Measurements from ENCODE around the gene SLC26A1.

Gene SLC26A1

DNA sequence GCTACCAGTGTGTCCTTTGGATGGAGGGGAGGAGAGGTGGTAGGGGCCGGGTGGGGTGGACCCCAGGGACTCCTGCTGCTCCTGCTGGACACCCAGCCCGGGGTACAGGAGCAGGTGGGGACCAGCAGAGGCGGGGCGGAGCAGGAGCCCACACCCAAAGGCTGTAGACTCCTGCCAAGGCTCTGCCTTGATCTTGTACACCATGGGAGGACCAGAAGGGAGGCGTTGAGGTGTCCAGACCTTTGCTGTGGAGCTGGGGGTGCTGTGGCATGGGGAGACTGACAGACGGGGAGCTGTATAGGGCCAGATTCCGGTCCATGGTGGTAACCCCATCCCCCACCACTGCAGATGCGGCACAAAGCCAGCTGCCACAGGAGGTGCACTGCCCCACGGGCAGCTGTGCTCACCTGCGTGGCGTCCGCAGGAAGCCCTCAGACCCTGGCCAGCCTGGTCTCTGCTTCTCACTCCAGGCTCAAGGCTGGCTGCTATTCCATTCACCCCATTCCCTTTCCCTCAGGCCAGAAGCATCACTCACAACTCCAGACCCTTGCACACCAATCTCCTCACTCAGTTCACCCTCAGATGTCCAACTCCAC is 5.0 kb upstream of the SLC26A1 start:
- no peak for DNase-seq (ENCODE audit: low spot score)

DNA sequence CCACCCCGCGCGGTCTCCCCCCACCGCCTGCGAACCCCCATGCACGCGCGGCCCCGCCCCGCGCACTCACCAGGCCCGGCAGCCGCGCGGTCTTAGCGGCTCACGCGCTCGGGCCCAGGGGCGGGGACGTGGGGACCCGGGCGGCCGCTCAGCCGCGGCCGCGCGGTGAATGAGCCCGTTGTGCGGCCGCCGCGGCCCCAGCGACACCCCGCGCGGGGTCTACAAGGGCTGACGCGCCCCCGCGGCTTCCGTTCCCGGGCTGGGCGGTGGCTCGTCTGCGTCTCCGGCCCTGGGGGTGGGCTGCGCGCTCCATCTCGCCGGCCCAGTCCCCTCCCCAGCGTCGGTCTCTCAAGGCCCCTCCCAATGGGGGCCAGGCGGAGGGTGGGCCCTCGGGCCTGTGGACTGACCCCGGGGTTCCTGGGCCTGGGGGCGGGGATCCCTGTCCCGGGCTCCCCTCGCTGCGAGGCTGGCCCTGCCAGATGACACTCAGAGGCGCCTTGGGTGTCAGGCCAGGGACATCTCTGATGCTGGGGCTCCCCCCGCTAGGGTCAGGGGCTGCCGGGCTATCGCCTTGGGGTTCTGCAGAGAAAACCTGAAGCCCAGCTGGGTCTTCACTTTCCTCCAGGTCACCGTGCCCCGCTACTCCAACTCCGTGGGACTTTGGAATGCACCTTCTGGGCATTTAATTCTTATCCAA is 4.3 kb upstream of the SLC26A1 start:
- no peak for DNase-seq (ENCODE audit: low spot score)

DNA sequence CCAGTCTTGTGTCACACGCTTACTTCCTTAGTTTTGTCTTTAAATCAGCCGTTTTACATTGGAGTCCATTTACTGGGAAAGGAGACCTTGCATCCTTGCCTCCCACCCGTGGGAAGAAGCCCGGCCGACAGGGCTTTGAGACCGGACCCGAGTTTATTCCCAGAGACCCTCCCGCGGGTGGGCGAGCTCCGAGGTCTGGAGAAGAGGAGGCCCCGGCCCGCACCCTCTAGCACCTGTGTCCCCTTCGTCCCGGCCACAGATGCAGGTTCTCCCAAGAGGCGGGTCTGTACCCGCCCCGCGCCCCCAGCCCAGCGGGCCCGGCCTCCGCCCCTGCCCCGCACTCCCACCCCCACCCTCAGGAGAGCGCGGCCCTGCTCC is 3.8 kb upstream of the SLC26A1 start:
- no peak for DNase-seq (ENCODE audit: low spot score)

DNA sequence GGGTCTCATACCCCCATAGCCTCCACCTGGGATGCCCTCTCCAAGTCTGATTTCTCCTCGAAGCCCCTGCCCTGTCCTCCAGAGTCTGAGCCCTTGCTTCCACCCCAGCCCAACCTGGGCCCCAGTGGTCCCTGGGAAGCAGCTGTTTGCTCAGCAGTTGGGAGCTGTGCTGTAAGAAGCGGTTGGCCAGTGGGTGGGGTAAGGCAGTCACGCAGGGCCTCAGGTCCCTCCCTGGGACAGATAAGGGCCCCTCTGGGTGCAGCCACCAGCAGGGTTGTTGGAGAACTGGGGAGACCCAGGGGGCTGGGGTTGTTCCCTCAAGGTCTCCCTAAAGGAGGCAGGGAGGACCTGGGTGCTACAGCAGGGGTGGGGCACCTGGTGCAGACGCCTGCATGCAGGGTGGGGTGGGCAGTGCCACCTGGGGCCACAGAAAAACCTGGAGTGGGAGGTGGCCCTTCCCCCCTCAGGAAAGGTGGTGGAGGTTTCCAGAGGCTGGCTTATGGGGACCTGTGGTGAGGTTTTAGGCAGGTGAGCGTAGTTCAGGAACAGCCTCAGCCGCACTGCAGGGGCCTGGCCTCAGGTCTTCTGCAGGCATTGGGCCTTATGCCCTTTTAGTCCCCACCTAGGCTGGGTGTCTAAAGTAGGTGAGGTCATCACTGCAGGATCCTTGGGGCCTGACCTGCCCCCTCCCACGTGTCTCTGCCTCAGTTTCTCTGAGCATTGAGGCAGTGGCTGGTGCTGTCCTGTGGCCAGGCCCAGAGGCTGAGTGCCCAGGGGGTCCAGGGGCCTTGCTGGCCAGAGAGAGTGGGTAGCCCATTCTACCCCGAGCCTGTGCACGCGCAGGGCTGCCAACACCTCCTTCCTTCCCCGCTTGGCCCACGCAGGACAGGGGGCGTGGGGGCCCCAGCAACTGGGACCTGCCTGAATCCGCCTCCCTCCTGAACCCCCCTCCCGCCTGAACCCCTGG is 3.1 kb upstream of the SLC26A1 start:
- DNase-seq (ENCODE audit: low spot score): peak; percentile 11

DNA sequence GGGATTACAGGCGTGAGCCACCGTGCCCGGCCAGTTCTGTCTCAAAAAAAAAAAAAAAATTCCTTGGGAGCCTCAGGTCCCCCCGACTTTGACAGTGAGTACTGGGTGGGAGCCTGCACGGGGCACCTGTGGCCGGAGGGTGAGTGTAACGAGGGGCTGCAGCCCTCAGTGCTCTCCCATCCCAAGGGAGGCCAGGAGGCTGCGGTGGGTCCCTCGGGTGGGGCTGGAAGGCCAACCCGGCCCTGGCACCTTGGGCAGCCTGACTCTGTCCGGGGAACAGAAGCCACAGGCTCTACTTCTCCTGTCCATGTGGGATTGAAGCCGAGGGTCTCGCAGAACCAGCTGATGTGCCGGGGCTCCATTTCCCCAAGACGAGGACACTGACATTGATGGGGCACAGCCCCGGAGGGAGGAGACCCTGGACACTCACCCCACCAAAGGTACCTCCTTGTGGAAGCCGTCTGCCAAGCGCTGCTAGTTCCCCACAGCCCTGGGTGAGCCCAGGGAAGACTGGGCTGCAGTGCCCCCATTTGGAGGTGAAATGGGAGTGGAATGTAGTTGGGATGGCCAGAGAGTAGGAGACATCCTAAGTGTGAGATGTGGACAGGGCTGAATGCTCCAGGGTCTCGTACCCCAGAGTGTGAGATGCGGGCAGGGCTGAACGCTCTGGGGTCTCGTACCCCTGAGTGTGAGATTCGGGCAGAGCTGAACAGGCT is 2.3 kb upstream of the SLC26A1 start:
- DNase-seq (ENCODE audit: low spot score): no peak

DNA sequence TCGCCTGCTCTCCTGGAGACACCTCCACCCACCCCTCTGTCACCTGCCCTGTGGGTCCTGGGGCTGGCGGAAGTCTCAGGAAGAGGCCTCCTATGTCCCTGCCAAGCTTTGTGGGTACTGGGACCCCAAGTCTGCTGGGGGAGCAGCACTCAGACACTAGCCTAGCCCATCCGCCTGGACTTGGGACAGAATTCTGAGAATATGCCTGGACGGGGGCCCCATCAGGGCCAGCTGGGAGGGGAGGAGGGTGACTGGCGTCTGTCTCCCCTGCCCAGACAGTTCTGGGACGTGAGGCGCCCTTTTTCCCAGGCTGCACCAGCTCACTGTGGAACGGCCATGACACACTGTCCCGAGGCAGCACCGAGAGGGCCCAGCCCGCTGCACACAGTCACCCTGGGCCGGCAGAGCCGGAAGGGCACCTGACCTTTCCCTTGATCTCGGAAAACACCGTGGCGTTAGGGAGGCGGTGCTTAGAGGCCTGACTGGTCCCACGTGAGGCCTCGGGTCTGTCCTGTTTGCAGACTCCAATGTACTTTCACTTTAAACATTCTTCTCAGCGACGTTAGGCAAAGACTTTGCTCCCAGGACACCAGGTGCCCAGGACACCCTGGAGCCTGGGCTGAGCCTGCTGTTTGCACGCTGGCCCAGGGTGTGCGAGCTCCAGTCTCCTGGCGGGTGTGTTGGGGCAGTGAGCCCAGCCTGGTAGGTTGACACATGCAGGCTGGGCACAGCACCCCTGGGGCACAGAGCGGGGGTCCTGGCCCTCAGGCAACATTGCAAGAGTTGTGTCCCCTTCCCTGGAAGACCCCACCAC is 700 bp downstream of the SLC26A1 start:
- no peak for DNase-seq (ENCODE audit: low spot score)

DNA sequence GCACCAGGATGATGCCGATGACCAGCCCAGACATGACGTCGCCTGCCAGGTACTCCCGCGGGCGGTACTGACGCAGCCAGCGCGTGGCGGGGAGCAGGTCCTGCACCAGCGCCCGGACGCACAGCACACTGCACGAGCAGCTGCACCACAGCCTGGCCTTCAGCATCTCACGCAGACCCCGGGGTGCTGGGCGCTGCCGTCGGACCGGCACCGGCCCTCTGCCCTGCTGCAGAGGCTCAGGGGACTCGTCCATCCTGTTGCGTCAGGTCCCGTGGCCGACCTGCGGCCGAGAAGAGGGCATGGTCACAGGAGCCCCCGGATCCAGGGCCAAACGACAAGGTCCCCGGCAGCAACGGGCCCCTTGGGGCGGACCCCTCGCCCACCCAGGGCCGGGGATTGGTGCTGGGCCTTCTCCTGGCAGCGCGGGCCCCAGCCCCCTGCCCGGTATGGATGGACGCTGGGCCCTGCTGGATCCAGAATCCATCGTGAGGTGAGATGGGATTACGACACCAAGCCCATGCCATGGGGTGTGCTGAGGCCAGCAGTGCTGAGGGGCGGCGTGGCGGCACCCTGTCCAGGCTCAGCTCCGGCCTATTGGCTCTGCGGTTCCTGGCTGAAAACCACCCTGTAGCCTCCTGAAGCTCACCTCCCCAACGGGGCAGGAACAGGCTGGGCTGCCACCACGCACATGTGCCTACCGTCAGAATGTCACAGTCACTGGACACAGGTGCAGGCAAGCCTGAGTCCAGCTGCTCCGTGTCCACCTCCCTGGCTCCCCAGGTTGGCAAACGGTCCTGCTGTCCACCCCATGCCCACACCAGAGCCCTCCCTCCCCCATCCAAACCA is 1.5 kb downstream of the SLC26A1 start:
- no peak for DNase-seq (ENCODE audit: low spot score)

DNA sequence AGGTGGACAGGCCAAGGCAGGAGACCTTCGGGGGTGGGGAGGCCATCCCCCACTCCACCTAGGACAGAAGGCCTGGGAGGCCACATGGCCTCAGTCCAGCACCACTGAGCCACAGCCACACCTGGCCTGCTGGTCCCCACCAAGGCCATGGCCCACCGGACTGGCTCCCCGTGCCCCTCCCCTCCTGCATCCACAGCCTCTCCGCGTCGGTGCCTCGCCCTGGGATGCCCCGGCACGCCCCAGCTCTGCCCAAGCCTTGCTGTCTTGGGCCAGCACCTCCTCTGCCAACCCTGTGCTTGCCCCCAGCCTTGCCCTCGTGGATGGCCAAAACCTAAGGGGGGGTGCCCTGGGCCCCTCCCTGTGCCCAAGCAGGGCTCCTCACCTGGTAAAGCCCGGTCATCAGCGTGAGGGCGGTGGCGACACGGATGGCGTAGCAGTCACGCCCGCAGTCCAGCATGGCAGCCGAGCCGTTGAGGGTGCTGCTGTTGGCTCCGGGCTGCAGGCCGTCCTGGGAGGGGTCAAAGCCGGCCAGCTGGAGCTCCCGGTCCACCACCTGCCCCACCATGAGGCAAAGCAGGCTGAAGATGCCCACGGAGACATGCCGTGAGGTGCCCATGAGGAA is 2.3 kb downstream of the SLC26A1 start:
- no peak for DNase-seq (ENCODE audit: low spot score)

DNA sequence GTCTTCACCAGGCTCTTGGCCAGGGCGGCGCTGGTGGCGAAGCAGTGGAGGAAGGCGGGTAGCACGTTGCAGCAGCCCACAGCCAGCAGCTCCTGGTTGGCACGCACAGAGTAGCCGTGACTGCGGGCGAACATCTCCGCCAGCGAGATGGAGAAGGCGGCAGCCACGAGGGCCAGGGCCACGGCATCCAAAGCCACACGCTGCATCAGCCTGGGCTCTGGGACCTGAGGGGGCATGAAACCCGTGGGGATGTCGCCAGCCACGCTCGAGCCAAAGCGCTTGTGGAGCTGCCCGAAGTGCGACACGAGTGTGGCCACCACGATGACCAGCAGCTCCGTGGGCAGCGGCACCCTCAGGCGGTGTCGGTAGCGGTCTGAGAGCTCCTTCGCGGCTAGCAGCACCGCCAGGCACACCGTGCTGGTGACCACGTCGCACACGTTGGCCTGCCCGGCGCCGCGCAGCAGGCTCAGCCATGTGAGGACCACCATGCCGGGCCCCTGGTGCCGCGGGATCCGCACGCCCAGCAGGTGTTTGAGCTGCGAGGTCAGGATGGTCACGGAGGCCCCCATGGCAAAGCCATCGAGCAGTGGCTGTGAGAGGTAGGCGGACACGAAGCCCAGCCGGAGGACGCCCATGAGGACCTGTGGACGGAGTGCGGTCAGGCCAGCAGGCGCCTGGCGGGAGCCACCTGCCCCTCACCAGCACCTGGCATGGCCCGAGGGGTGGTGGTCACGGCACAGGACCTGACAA is 3.3 kb downstream of the SLC26A1 start:
- no peak for DNase-seq (ENCODE audit: low spot score)

DNA sequence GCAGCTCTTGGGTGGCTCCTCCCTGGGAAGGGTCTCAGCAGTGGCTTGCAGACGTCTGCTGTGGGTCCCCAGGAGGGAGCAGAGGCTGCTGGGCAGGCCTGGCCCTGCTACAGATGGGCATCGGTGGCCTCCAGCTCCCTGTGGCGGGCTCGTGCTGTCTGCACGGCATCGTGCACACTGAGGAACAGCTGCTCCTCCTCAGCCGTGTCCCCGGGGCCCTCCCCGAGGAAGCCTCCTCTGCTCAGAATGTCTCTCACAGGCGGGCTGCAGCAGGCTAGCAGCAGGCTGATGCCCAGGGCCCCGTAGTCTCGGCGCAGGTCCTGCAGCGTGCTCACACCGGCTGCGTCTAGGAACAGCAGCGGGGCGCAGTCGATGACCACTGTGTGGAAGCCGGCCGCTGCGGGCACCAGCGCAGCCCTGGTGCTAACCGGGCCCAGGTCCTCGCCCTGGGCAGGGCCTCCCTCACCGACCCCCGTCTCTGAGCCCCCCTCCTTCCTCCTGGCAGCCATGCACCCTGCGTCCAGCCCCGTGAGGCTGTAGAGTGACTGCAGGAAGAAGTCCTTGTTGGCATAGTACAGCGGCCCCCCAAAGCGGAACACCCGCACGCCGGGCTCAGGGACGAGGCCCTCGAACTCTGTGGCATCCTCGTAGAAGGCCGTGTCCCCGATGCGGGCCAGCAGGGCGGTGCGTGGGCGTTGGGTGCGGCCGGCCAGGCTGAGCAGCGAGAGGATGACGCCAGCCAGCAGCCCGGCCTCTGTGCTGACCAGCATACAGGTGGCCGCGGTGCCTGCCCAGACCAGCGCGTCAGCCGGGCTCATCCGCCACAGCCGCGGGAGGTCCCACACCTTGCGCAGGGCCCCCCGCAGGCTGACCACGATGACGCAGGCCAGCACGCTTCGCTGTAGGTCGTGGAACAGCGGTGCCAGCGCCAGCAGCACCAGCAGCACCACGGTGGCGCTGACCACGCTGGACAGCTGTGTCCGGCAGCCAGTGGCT is 4.2 kb downstream of the SLC26A1 start:
- no peak for DNase-seq (ENCODE audit: low spot score)

DNA sequence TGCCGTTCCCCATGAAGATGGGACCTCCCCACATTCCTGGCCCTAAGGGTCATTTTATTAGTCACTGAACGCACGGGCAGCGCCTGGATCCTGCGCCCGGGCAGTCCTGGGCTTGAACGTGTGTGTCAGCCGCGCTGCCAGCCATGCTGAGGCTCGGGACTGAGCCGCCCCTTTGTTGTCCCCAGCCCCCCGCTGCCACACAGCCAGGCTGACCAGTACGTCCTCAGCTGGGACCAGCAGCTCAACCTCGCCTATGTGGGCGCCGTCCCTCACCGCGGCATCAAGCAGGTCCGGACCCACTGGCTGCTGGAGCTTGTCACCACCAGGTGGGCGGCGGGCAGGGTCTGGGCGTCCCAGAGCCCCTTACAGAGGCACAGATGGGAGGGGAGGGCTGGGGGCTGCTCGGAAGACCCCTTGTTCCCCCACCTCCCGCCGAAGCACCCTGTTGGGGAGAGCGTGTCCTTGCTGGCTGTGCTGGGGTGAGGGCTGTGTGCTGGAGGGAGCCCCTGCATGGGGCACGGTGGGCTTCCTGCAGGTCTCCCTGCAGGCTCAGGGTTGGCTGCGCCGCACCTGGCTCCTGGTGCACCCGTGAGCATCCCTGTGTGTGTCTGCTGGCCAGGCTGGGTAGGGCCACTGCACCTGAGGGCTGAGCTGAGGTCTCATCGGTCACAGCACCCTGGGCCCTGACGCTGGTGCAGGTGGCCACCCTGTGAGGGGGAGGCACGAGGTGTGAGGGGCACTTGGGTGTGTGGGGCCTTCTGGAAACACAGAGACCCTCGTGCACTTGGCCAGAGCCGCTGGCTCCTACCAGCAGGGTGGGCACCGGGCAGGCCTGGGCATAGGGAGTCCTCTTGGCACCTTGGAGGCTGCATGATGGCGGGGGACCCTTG is 5.3 kb downstream of the SLC26A1 start:
- no peak for DNase-seq (ENCODE audit: low spot score)

DNA sequence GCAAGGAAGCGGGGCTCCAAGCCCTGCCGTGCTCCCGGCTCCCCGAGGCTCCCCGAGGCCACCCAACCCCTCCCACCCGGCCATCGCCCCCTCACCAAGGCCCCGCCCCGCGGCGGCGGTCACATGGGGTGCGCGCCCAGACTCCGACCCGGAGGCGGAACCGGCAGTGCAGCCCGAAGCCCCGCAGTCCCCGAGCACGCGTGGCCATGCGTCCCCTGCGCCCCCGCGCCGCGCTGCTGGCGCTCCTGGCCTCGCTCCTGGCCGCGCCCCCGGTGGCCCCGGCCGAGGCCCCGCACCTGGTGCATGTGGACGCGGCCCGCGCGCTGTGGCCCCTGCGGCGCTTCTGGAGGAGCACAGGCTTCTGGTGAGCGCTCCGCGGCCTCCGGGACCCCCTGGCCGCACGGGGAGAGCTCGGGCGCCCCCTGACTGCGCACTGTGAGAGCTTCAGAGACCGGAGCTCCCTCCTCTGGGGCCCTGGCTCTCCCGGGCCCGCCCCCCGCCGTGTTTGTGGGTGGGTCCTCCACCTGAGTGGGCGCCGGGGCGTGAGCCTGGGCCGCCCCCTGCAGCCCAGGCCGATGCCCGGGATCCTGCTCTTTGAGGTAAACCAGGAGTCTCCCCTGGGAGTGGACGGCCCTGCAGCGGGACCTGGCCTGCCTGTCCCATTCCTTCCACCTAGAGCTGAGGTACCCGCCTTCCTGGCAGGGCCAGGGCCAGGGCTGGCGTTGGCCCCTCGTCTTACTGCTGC is 6.2 kb downstream of the SLC26A1 start, which contains the start of gene IDUA:
Gene IDUA, plus strand, starts transcription at position 166 of the 745 bp plus-strand sequence. Its CDS starts 41 bp downstream, at position 207.
- peak; percentile 28 for DNase-seq (ENCODE audit: low spot score)

DNA sequence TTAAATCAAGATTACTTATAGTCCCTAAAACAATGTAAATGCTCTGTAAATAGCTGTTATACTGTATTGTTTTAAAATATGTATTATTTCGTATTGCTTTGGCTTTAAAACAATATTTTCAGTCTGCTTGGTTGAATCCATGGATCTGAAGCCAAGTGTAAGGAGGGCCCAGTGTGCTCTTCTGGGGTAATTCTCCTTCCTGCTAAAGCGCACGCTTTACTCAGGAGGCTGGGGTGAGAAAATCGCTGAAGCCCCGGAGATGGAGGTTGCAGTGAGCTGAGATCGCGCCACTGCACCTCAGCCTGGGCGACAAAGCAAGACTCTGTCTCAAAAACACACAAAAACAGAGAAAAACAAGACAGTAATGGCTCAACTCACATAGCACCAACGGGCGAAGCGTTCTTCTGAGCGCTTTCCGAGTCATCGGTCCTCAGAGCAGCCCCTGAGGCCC is 6.8 kb downstream of the SLC26A1 start:
- DNase-seq (ENCODE audit: low spot score): no peak

DNA sequence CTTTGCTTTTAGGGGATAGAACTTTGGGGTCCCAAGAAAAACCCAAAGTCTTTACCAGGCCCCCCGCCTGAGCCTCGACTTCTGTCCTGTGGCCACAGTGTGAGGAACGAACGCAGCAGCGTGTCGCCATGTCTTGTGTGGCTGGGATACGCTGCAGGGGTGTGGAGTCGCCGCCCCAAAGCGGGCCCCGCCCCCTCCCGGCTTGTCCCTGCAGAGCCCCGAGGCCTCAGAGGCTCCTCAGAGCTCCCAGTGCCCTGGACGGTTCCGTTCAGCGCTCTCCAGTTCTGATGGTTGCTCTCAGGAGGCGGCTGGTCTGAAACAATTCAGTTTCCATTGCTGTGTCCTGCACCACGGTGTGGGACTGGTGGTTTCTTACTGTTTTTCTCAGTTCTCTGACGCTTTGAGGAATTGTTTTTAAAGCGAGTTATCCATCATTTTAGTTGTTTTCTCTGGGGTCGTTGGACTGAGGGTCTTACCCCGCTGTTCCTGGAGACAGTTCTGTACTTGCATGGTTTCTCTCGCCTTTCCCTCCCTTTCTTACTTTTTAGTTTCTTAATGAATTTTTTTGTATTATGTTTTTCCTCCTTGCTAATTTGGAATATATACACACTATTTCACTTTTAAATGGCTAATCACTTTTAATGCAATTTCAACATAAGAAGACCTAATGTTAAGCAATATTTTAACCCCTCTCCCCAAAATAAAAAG is 7.9 kb downstream of the SLC26A1 start:
- peak; percentile 44 for DNase-seq (ENCODE audit: low spot score)

DNA sequence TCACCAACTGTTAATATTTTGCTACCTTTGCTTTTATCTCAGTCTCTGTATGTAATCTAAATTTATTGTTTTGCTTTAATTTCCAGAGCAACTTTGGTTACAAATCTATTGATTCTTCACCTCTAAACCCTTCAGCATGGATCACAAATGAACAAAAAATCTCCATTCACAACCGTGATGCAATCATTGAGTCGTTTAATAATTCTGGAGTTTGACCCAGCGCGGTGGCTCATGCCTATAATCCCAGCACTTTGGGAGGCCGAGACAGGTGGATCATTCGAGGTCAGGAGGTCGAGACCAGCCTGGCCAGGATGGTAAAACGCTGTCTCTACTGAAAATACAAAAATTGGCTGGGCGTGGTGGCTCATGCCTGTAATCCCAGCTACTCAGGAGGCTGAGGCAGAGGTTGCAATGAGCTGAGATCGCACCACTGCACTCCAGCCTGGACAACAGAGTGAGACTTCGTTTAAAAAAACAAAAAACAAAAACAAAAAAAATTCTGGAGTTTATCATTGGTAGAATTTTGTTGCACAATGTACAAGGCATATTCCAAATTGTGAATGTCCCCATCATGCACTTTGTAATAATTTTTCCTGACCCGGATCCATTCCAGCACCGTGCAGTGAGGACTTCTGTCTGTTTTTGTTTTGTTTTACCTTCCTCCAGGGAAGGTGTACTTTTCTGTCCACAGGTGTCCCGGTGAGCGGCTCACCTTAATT is 8.7 kb downstream of the SLC26A1 start:
- DNase-seq (ENCODE audit: low spot score): no peak

Measured in hematopoietic multipotent progenitor cell treated with erythropoietin and hydrocortisone succinate and interleukin-3 and kit ligand, for 17 days (in vitro differentiated cells).